Small intestine (tissue), 7 donors: ENCODE results near the gene ACP3. TPM values are rescaled to one million over a fixed set of nuclear protein-coding genes. Genes with fewer than 3 reads are reported as not detected.

ENCODE experiments used
- DNase-seq, 2 donors: peaks; one replicate each; pipeline versions ENCODE4 v3.0.0 to v3.0.0-alpha.2; 2013
- FAIRE-seq: peaks from 2 replicates; lab custom pipeline; 2012; peaks lifted over from hg19 to GRCh38; lab: Jason Lieb, UNC
- H3K27ac ChIP-seq, 3 donors: one replicate each; pipeline ENCODE4 v1.5.1; 2013; ENCODE audit warnings: low read length in 2 of 3, mild to moderate bottlenecking in 2 of 3, control low read depth in 1 of 3, inconsistent platforms in 1 of 3, low read depth in 1 of 3, moderate library complexity in 1 of 3
- H3K27me3 ChIP-seq, 3 donors: one replicate each; pipeline ENCODE4 v1.6.1; 2013; ENCODE audit warnings: low read length in 3 of 3, inconsistent platforms in 1 of 3; ENCODE audit not compliant: control insufficient read depth in 3 of 3, insufficient read depth in 3 of 3
- H3K36me3 ChIP-seq, 3 donors: one replicate each; pipeline ENCODE4 v1.6.1; 2013; ENCODE audit warnings: low read length in 3 of 3, inconsistent platforms in 1 of 3, low read depth in 1 of 3, mild to moderate bottlenecking in 1 of 3, moderate library complexity in 1 of 3; ENCODE audit not compliant: control insufficient read depth in 3 of 3, insufficient read depth in 2 of 3
- H3K4me1 ChIP-seq, 3 donors: one replicate each; pipeline ENCODE4 v1.6.1; 2013; ENCODE audit warnings: low read length in 2 of 3, inconsistent platforms in 1 of 3, low read depth in 1 of 3, mild to moderate bottlenecking in 1 of 3, moderate library complexity in 1 of 3; ENCODE audit not compliant: control insufficient read depth in 3 of 3, insufficient read depth in 2 of 3
- H3K4me3 ChIP-seq, 3 donors: one replicate each; pipeline ENCODE4 v1.5.1; 2013; ENCODE audit warnings: low read length in 3 of 3, control low read depth in 1 of 3, inconsistent platforms in 1 of 3, low read depth in 1 of 3, mild to moderate bottlenecking in 1 of 3, moderate library complexity in 1 of 3
- H3K9me3 ChIP-seq, 2 donors: one replicate each; pipeline ENCODE4 v1.6.1; 2013; ENCODE audit warnings: low read depth in 1 of 2, low read length in 1 of 2; ENCODE audit not compliant: control insufficient read depth in 2 of 2, insufficient read depth in 1 of 2
- WGBS, 3 donors: extraction: QIAGEN DNeasy Blood & Tissue Kit; methylation state at CpG; one replicate each; pipeline ENCODE4 v1.1.7; 2013; 5-methylcytosine and 5-hydroxymethylcytosine counted together
- polyA plus RNA-seq, 4 donors: library from polyadenylated mRNA; stranded (reverse) in 3 of 4; unstranded in 1 of 4; fragments of 200-250 nt in 3 of 4; fragments of 120-200 nt in 1 of 4; gene quantifications; one replicate each; pipeline versions ENCODE4 v1.2.1 to v1.2.3, GENCODE V29; 2013
- donor health status: healthy with polysubstance abuse.
- donor health status: control.
- donor health status: control.
- donor health status: Bipolar disorder and iron deficiency.
- donor health status: healthy.

ACP3 gene
- polyA plus RNA-seq, 4 donors: 0.67 to 3.0 (median 1.3) TPM

GRCh38 chr3:132343018-132343612 lies 25.9 kb downstream of the ACP3 start:
- no peak overlapping the region for H3K4me3 ChIP-seq
- no peak overlapping the region for H3K27ac ChIP-seq
- H3K9me3 ChIP-seq: no peaks in the 10 kb centered on the region
- DNase-seq: peak; percentile 60 to 71
- H3K4me1 ChIP-seq: no peaks in the 10 kb centered on the region
- WGBS, 3 donors: 0 to 2% (median 2%) methylated on average over 6 of the region's 6 CpGs
- no peaks in the 10 kb centered on the region for H3K36me3 ChIP-seq
- FAIRE-seq: no peak
- peaks cover 0 to 2% (median 0%) of the 10 kb centered on the region in 3 donors for H3K27me3 ChIP-seq

DNA sequence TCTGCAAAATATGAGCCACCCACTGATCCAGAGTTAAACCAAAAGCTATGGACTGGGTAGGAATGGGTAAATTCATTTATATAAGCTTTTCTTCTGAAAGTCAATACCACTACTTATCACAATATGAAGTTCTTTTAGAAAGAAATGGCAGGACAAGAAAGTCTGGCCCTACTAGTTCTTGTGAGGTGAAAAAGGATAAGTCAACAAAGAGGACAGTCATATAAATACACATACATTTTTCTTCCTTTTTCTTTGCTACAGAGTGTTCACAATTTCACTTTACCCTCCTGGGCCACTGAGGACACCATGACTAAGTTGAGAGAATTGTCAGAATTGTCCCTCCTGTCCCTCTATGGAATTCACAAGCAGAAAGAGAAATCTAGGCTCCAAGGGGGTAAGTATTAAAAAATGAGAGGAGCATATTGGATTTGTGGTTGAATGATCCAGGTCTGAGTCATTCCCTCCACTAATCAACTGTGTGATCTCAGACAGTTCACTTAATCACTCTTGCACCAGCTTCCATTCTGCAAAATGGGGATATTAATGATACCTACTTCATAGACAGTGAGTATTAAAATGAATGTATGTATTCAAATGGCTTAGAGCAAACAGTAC lies 27.6 kb downstream of the ACP3 start:
- no peaks in the 10 kb centered on the region for H3K36me3 ChIP-seq
- no peak overlapping the region for H3K27ac ChIP-seq
- no peak for DNase-seq
- peaks cover 0 to 2% (median 0%) of the 10 kb centered on the region in 3 donors for H3K27me3 ChIP-seq
- no peaks in the 10 kb centered on the region for H3K4me1 ChIP-seq
- FAIRE-seq: no peak
- H3K9me3 ChIP-seq: no peaks in the 10 kb centered on the region
- H3K4me3 ChIP-seq: no peak overlapping the region

- FAIRE-seq (no peak), DNase-seq (no peak)
- H3K4me3 ChIP-seq: no peak overlapping the region
- H3K27ac ChIP-seq: no peak overlapping the region
- no peaks in the 10 kb centered on the region for H3K4me1 ChIP-seq
- H3K9me3 ChIP-seq: no peaks in the 10 kb centered on the region
- H3K36me3 ChIP-seq: no peaks in the 10 kb centered on the region
- 70 to 79% (median 70%) methylated on average over 5 of the region's 5 CpGs for WGBS, 3 donors
- peaks cover 0 to 2% (median 0%) of the 10 kb centered on the region in 3 donors for H3K27me3 ChIP-seq
Observed at GRCh38 chr3:132346841-132347736, 29.9 kb downstream of the ACP3 start.

GRCh38 chr3:132347811-132348210 lies 30.6 kb downstream of the ACP3 start:
- H3K4me3 ChIP-seq: no peak overlapping the region
- WGBS, 3 donors: 38 to 67% (median 49%) methylated on average over 1 of the region's 1 CpG

DNA sequence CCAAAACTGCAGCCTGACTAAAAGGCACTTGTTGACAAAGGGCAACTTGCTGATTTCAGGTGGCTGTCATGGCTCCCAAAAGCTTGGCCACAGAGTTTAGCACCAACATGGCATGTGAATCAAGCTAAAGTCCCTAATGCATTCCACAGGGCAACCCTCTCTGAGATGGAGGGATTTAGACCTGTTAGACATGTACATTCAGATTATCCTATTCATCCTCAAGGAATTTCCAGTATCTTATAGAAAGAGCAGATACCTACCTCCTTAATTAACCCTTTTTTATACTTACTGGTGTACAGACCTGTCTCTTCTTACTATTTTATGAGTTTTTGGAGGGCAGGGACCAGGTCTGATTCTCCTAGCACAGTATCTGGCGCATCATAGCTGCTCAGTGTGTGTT lies 31.3 kb downstream of the ACP3 start:
- Histone ChIP-seq H3K36me3 (no peaks in the 10 kb centered on the region), H3K27ac (no peak overlapping the region), H3K4me1 (no peaks in the 10 kb centered on the region), H3K4me3 (no peak overlapping the region), H3K27me3 (peaks cover 0 to 2% (median 0%) of the 10 kb centered on the region in 3 donors), H3K9me3 (no peaks in the 10 kb centered on the region)
- no peak for DNase-seq
- no peak for FAIRE-seq
- WGBS, 3 donors: 92 to 100% (median 93%) methylated on average over 1 of the region's 1 CpG

More at GRCh38 chr3:132347811-132348210, 30.6 kb downstream of the ACP3 start:
- no peak for DNase-seq
- peaks cover 0 to 2% (median 0%) of the 10 kb centered on the region in 3 donors for H3K27me3 ChIP-seq
- no peak for FAIRE-seq
- H3K36me3 ChIP-seq: no peaks in the 10 kb centered on the region
- no peaks in the 10 kb centered on the region for H3K4me1 ChIP-seq
- H3K9me3 ChIP-seq: no peaks in the 10 kb centered on the region
- H3K27ac ChIP-seq: no peak overlapping the region

GRCh38 chr3:132350814-132351213 lies 33.6 kb downstream of the ACP3 start:
- DNase-seq: no peak
- Histone ChIP-seq H3K36me3 (no peaks in the 10 kb centered on the region), H3K27ac (no peak overlapping the region), H3K9me3 (no peaks in the 10 kb centered on the region), H3K27me3 (no peaks in the 10 kb centered on the region), H3K4me3 (no peak overlapping the region), H3K4me1 (no peaks in the 10 kb centered on the region)
- 44 to 88% (median 63%) methylated on average over 1 of the region's 1 CpG for WGBS, 3 donors
- no peak for FAIRE-seq

DNA sequence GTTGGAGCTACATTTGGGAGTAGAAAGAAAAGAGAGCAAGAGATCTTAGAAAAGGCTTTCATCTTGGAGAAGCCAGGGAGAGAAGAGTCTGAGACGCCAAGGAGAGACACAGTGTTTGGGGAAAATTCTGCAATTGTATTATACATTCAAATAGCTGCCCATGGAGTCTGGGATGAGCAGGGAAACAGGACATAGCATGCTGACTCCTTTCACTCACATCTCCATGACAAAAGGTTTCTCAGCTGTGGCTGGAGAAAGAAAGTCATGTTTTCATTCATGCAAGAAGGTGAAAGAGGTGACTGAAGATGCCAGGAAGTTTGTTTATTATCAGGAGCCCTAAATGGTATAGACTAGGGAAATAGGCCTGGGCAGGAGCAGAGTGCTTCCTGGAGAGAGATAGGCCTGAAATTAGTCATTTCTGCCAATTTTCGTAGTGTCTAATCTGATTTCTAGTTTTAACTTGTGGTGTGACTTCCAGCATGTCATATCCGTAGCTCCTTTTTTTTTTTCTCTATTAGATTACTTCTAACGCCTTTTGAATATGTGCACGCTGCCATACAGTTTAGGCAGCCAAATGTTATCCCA lies 34.1 kb downstream of the ACP3 start:
- WGBS, 3 donors: 79 to 83% (median 83%) methylated on average over 5 of the region's 5 CpGs
- Histone ChIP-seq H3K4me1 (no peaks in the 10 kb centered on the region), H3K27me3 (no peaks in the 10 kb centered on the region), H3K9me3 (no peaks in the 10 kb centered on the region), H3K27ac (no peak overlapping the region), H3K36me3 (no peaks in the 10 kb centered on the region), H3K4me3 (no peak overlapping the region)
- DNase-seq (no peak), FAIRE-seq (no peak)

DNA sequence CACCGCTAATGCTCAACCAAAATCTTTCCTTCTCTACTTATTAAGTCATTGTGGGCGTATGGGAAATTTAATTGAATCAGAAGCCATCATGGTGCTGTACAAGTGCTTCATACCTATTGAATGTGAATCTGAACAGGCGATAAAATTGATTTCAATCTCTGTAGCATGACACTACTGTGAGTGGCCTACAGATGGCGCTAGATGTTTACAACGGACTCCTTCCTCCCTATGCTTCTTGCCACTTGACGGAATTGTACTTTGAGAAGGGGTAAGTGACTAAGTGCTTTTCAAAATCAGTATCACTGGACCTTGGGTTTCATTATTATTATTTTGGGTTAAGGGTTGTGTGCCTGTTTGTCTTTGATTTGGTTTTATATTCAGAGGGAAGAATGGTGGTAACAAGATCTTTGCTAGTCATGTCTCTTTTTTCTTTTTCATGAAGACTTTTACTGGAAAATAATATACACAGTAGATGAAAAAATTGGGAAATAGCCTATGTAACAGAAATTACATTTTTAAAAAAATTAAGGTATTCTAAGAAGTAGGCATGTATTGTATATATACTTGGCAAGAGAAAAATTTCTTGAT lies 35.4 kb downstream of the ACP3 start:
- H3K4me1 ChIP-seq: no peaks in the 10 kb centered on the region
- FAIRE-seq (no peak), DNase-seq (peak; percentile 71 to 72)
- WGBS, 3 donors: 10 to 17% (median 10%) methylated on average over 6 of the region's 6 CpGs
- H3K27me3 ChIP-seq: no peaks in the 10 kb centered on the region
- H3K27ac ChIP-seq: no peak overlapping the region
- no peak overlapping the region for H3K4me3 ChIP-seq
- no peaks in the 10 kb centered on the region for H3K36me3 ChIP-seq
- H3K9me3 ChIP-seq: no peaks in the 10 kb centered on the region
